K562 (cell line): ENCODE data around the gene CYP2A6. TPM values are rescaled to one million over a fixed set of nuclear protein-coding genes. Genes with fewer than 3 reads are reported as not detected.

Source experiments
- ATAC-seq: fragments of 200-7000 bp; cut with Tn5 transposase; 3 replicates; pipeline ENCODE4 v1.9.1; 2020; ENCODE audit warnings: moderate library complexity
- BruUV-seq: library from RNA; stranded (reverse); fragments of 400-500 nt; replicated peaks from 2 replicates; lab custom pipeline; 2021; lab: Mats Ljungman, UMichigan
- CTCF ChIA-PET: fragments of 300-600 bp; formaldehyde crosslinking; extraction: SDS; loops from one replicate; lab custom pipeline; 2021; ENCODE audit warnings: low intra/inter-chr PET ratio; lab: Yijun Ruan, JAX
- POLR2A ChIA-PET: fragments of 300-600, 350-650 bp; sonication (Branson Sonifier 250); formaldehyde crosslinking; extraction: SDS; loops from one replicate; lab custom pipeline; 2021; ENCODE audit warnings: antibody characterized with exemption, inconsistent platforms; lab: Yijun Ruan, JAX
- DNase-seq, 4 experiments: peaks; one replicate each; pipeline versions ENCODE4 v3.0.0 to v3.0.0-alpha.2; 2011 to 2018; ENCODE audit warnings: low spot score in 3 of 4, mixed read lengths in 3 of 4; ENCODE audit errors: extremely low read depth in 1 of 4
- FAIRE-seq: peaks from 2 replicates; lab custom pipeline; 2011; peaks lifted over from hg19 to GRCh38; lab: Jason Lieb, UNC
- H2AFZ ChIP-seq: 2 replicates; pipeline ENCODE4 v1.6.0; 2011; ENCODE audit warnings: low read depth, low read length, control low read depth, inconsistent platforms
- H3K27ac ChIP-seq: fragments of 200-600 bp; 3 replicates; pipeline ENCODE4 v1.8.0; 2011; ENCODE audit warnings: low read depth, mild to moderate bottlenecking, control low read depth, inconsistent platforms, low read length, moderate library complexity, mixed read lengths; ENCODE audit errors: extremely low read depth
- H3K27me3 ChIP-seq, 2 experiments: fragments of 300-600 bp in 1 of 2; 2 replicates in 1 of 2; 3 replicates in 1 of 2; pipeline versions ENCODE4 v1.6.0 to v1.8.0; 2011; ENCODE audit warnings: inconsistent platforms in 2 of 2, low read length in 2 of 2, mild to moderate bottlenecking in 1 of 2, mixed read lengths in 1 of 2, moderate library complexity in 1 of 2; ENCODE audit not compliant: control insufficient read depth in 2 of 2, insufficient read depth in 2 of 2
- H3K36me3 ChIP-seq: fragments of 300-600 bp; 3 replicates; pipeline ENCODE4 v1.8.0; 2011; ENCODE audit warnings: mild to moderate bottlenecking, low read length, inconsistent platforms; ENCODE audit not compliant: control insufficient read depth, insufficient read depth
- H3K4me1 ChIP-seq, 2 experiments: fragments of 200-600 bp in 1 of 2; replicated peaks in 1 of 2; 2 replicates in 1 of 2; 3 replicates in 1 of 2; pipeline versions ENCODE4 v1.5.1 to v1.8.0; 2011; ENCODE audit warnings: inconsistent platforms in 2 of 2, low read length in 2 of 2, mild to moderate bottlenecking in 1 of 2, mixed read lengths in 1 of 2, moderate library complexity in 1 of 2; ENCODE audit not compliant: control insufficient read depth in 2 of 2, insufficient read depth in 2 of 2
- H3K4me2 ChIP-seq: 2 replicates; pipeline ENCODE4 v1.6.1; 2011; ENCODE audit warnings: low read length, control low read depth, inconsistent platforms, mixed read lengths; ENCODE audit not compliant: insufficient read depth
- H3K4me3 ChIP-seq: fragments of 200-600 bp; sonication (generic), shearing (Covaris generic); 2 replicates; pipeline ENCODE4 v1.5.1; 2016; ENCODE audit warnings: control low read depth, inconsistent platforms
- H3K79me2 ChIP-seq: fragments of 200-600 bp; 3 replicates; pipeline ENCODE4 v1.8.0; 2011; ENCODE audit warnings: low read length, inconsistent platforms; ENCODE audit not compliant: control insufficient read depth, insufficient read depth
- H3K9ac ChIP-seq, 2 experiments: 2 replicates each; pipeline versions ENCODE4 v1.6.0 to v1.6.1; 2011; ENCODE audit warnings: low read depth in 2 of 2, low read length in 2 of 2, control low read depth in 1 of 2, inconsistent platforms in 1 of 2, mild to moderate bottlenecking in 1 of 2, mixed read lengths in 1 of 2; ENCODE audit not compliant: insufficient read depth in 1 of 2
- H3K9me1 ChIP-seq: one replicate; pipeline ENCODE4 v1.6.0; 2011; ENCODE audit warnings: inconsistent platforms, mild to moderate bottlenecking, low read length, moderate library complexity; ENCODE audit not compliant: control insufficient read depth, insufficient read depth
- H3K9me3 ChIP-seq: replicated peaks from 2 replicates; pipeline ENCODE4 v1.5.1; 2011; ENCODE audit warnings: low read depth, low read length, inconsistent platforms; ENCODE audit not compliant: control insufficient read depth, insufficient read depth
- H4K20me1 ChIP-seq: replicated peaks from 2 replicates; pipeline ENCODE4 v1.6.1; 2011; ENCODE audit warnings: low read length, inconsistent platforms, mixed read lengths; ENCODE audit not compliant: control insufficient read depth, insufficient read depth
- FOXJ3 ChIP-seq: sonication (generic); formaldehyde crosslinking; IDR thresholded peaks from 2 replicates; pipeline ENCODE4 v1.4.0; 2020; ENCODE audit warnings: mild to moderate bottlenecking, missing genetic modification reagents
- HDAC6 ChIP-seq: IDR thresholded peaks from 2 replicates; pipeline ENCODE4 v1.6.1; 2012; ENCODE audit warnings: low read depth, mild to moderate bottlenecking, control low read depth, inconsistent platforms, low read length, moderate library complexity
- NFIC ChIP-seq: fragments of 450-650 bp; IDR thresholded peaks from 2 replicates; pipeline ENCODE4 v1.6.1; 2017; ENCODE audit warnings: mild to moderate bottlenecking, inconsistent platforms
- POLR2G ChIP-seq: fragments of 200-400 bp; formaldehyde crosslinking; IDR thresholded peaks from 2 replicates; pipeline ENCODE4 v1.6.1; 2017; ENCODE audit warnings: low read depth, mild to moderate bottlenecking, antibody characterized with exemption, low read length, moderate library complexity
- SRF ChIP-seq, 2 experiments: fragments of 250-450, 450-650 bp in 1 of 2; sonication (Bioruptor Pico) in 1 of 2; sonication (generic) in 1 of 2; formaldehyde crosslinking; IDR thresholded peaks; 2 replicates each; pipeline versions ENCODE4 v1.5.0 to v1.5.1; 2020 to 2022; ENCODE audit warnings: mild to moderate bottlenecking in 1 of 2, missing genetic modification reagents in 1 of 2
- SRSF7 ChIP-seq: fragments of 200-400 bp; formaldehyde crosslinking; optimal IDR thresholded peaks from 2 replicates; pipeline ENCODE3; 2017; ENCODE audit warnings: mild to moderate bottlenecking, low read depth, low read length
- ZNF217 ChIP-seq: sonication (generic); formaldehyde crosslinking; IDR thresholded peaks from 2 replicates; pipeline ENCODE4 v1.8.0; 2022; ENCODE audit warnings: mild to moderate bottlenecking, missing genetic modification reagents
- ZNF263 ChIP-seq: sonication (generic); formaldehyde crosslinking; IDR thresholded peaks from 2 replicates; pipeline ENCODE4 v1.8.0; 2022; ENCODE audit warnings: mild to moderate bottlenecking, missing genetic modification reagents, borderline replicate concordance
- ZNF785 ChIP-seq: fragments of 250-450 bp; sonication (Bioruptor Pico); IDR thresholded peaks from 2 replicates; pipeline ENCODE4 v1.4.0; 2020; ENCODE audit warnings: mild to moderate bottlenecking
- ZSCAN32 ChIP-seq: fragments of 450-650 bp; formaldehyde crosslinking; IDR thresholded peaks from 2 replicates; pipeline ENCODE4 v1.4.0; 2020; ENCODE audit warnings: mild to moderate bottlenecking, moderate library complexity
- WGBS: fragments of 100-300 bp; shearing (Covaris generic); methylation state at CpG from one replicate; pipeline ENCODE4 v1.1.6; 2016; ENCODE audit warnings: low coverage, mixed read lengths; ENCODE audit not compliant: insufficient coverage; ENCODE audit errors: missing lambda C conversion rate; 5-methylcytosine and 5-hydroxymethylcytosine counted together
- in situ Hi-C: fragments of 300-500 bp; cut with MboI; formaldehyde crosslinking; loops from 4 replicates; pipeline ENCODE4 v1.15.0; 2018; ENCODE audit warnings: inconsistent platforms, mixed read lengths
- intact Hi-C: fragments of 100-400 bp; cut with micrococcal nuclease; formaldehyde crosslinking; loops from 2 replicates; pipeline ENCODE4 v1.14.2; 2022
- polyA plus RNA-seq, 8 experiments: library from polyadenylated mRNA; depleted of rRNA in 4 of 8; stranded (reverse) in 5 of 8; unstranded in 3 of 8; fragments of >200 nt; fragmentation: Nextera tagmentation in 2 of 8; fragmentation: Illumina TruSeq in 1 of 8; extraction: Ambion mirVana in 2 of 8; extraction: Trizol in 1 of 8; gene quantifications; 2 replicates each; pipeline versions ENCODE4 v1.2.1 to v1.2.3, GENCODE V29; 2011 to 2014; ENCODE audit warnings: inconsistent platforms in 1 of 8, missing spikeins in 1 of 8
- total RNA-seq, 7 experiments: library from RNA; depleted of rRNA in 6 of 7; stranded (reverse); fragments of >200 nt in 6 of 7; fragmentation: Illumina TruSeq in 2 of 7; extraction: Trizol in 2 of 7; gene quantifications; 2 replicates each; pipeline versions ENCODE4 v1.2.1 to v1.2.3, GENCODE V29; 2011 to 2021; ENCODE audit warnings: low replicate concordance in 1 of 7
- TF ChIP-seq, protein P1 (sequence below): sonication (generic); formaldehyde crosslinking; IDR thresholded peaks from 2 replicates; pipeline ENCODE4 v1.8.1; 2023; ENCODE audit warnings: mild to moderate bottlenecking, missing genetic modification reagents
- TF ChIP-seq, protein P2 (sequence below): fragments of 450-650 bp; IDR thresholded peaks from one replicate; pipeline ENCODE4 v1.6.1; 2018; ENCODE audit warnings: mild to moderate bottlenecking, moderate library complexity; ENCODE audit not compliant: partially characterized antibody
- TF ChIP-seq, protein P3 (sequence below): fragments of 450-650 bp; IDR thresholded peaks from 2 replicates; pipeline ENCODE4 v1.6.1; 2016; ENCODE audit warnings: borderline replicate concordance

CYP2A6 gene
- total and polyA plus RNA-seq, 9 of the 15 experiments (the other 6 are each of a cell fraction or from before 2014, with no cell fraction given) = 0.31 TPM; not detected in 8

DNA sequence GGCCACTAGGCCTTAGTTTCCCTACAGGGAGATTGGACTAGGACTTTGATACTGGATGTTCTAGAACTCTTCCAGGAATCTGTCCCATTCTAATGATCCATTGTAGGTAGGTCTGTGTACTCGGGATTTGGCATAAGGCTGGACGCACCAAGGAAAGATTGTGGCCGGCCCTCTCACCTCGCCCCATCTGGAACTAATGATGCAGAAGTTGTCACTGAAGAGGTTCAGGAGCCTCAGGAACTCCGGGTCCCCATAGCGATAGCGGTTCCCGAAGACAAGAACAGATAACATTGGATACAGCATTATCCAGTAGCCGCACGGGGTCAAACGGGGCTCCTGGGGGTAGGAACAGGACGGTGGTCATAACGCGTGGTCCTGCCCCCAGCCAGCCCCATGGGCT is 40.1 kb downstream of the CYP2A6 start (continued):
- TF ChIP-seq, protein P1, sequence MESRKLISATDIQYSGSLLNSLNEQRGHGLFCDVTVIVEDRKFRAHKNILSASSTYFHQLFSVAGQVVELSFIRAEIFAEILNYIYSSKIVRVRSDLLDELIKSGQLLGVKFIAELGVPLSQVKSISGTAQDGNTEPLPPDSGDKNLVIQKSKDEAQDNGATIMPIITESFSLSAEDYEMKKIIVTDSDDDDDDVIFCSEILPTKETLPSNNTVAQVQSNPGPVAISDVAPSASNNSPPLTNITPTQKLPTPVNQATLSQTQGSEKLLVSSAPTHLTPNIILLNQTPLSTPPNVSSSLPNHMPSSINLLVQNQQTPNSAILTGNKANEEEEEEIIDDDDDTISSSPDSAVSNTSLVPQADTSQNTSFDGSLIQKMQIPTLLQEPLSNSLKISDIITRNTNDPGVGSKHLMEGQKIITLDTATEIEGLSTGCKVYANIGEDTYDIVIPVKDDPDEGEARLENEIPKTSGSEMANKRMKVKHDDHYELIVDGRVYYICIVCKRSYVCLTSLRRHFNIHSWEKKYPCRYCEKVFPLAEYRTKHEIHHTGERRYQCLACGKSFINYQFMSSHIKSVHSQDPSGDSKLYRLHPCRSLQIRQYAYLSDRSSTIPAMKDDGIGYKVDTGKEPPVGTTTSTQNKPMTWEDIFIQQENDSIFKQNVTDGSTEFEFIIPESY (CRISPR knock-in tag) = 0 out of 2 replicates have a peak, but pooled peaks have one; percentile 1
- TF ChIP-seq NFIC (no peak), ZNF785 (CRISPR knock-in tag) (no peak), ZNF263 (CRISPR knock-in tag) (0 out of 2 replicates have a peak, but pooled peaks have one; percentile 7)
- TF ChIP-seq, all 486 proteins: peak for 5

DNA sequence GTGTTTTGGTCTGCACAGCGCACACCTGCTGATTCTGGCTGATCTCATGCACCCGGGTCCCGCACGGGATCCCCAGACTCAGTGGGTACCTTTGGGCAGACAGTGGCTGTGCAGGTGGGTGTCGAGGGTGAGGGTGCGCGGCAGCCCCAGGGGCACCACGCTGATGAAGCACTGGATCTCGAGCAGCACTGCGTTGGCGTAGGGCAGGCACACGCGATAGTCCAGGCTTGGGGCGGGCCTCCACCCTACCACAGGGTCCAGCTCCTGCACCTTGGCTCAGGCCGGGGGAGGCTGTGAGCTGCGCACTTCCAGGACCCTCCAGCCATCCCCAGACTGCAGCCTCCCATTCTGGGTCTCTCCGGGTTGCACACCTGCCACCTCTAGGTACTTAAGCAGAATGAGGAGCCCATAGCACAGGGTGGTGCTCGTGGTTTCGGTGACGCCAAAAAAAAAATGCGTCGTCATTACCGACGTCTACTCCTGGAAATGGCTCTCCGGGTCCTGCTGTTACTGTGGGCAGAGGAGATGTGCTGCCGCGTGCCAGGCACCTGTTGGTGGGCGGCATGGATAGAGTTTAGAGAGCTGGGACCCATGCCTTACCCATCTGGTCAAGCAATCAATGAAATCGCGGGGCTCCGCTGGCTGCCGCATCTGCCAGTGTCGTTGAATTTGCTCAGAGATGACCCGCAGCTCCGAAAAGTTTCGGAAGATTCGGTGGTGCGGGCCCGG is 40.7 kb downstream of the CYP2A6 start:
- in situ Hi-C loops (loop anchor here (5.0 kb wide), 1 partner anchor 323 kb away; no protein-coding TSS in a partner anchor), intact Hi-C loops (loop anchor here (5.0 kb wide), 1 partner anchor 147 kb away; no protein-coding TSS in a partner anchor)
- Histone ChIP-seq H4K20me1 (peaks cover 26% of the 10 kb centered on the region), H3K36me3 (peaks cover 52% of the 10 kb centered on the region), H3K4me2 (peak overlapping the region; percentile 74), H3K27ac (peak overlapping the region; percentile 79; the same call in 2 of the 3 replicates), H3K9ac (peak overlapping the region in 1 of 2 experiments; percentile 26; a peak in 2 of 4 replicates), H3K4me3 (no peak overlapping the region), H2AFZ (no peak overlapping the region), H3K4me1 (peaks cover 19 to 68% of the 10 kb centered on the region in 2 experiments; a peak in 4 of 5 replicates), H3K9me1 (peaks cover 12% of the 10 kb centered on the region), H3K27me3 (no peaks in the 10 kb centered on the region), H3K79me2 (peaks cover 36% of the 10 kb centered on the region), H3K9me3 (no peaks in the 10 kb centered on the region)
- CTCF ChIA-PET = no interaction called here
- ATAC-seq (no peak), FAIRE-seq (no peak), DNase-seq (no peak)
- WGBS = 87% methylated on average over 37 of the region's 39 CpGs
- POLR2A ChIA-PET = interaction anchor here (0.6 to 0.9 kb wide), 3 partner anchors 31 to 1612 kb away, joined by 3 read pairs; no protein-coding TSS in a partner anchor
- no TSS peak for BruUV-seq
- TF ChIP-seq ZSCAN32 (CRISPR knock-in tag) (no peak), HDAC6 (no peak), FOXJ3 (CRISPR knock-in tag) (no peak), SRF (CRISPR knock-in tag; IDR thresholded peaks at IDR 0.05) (no peak), ZNF217 (CRISPR knock-in tag) (no peak), SRSF7 (no peak), POLR2G (peak; percentile 83)
- TF ChIP-seq, protein P2, sequence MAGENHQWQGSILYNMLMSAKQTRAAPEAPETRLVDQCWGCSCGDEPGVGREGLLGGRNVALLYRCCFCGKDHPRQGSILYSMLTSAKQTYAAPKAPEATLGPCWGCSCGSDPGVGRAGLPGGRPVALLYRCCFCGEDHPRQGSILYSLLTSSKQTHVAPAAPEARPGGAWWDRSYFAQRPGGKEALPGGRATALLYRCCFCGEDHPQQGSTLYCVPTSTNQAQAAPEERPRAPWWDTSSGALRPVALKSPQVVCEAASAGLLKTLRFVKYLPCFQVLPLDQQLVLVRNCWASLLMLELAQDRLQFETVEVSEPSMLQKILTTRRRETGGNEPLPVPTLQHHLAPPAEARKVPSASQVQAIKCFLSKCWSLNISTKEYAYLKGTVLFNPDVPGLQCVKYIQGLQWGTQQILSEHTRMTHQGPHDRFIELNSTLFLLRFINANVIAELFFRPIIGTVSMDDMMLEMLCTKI = no peak
- TF ChIP-seq, protein P3, sequence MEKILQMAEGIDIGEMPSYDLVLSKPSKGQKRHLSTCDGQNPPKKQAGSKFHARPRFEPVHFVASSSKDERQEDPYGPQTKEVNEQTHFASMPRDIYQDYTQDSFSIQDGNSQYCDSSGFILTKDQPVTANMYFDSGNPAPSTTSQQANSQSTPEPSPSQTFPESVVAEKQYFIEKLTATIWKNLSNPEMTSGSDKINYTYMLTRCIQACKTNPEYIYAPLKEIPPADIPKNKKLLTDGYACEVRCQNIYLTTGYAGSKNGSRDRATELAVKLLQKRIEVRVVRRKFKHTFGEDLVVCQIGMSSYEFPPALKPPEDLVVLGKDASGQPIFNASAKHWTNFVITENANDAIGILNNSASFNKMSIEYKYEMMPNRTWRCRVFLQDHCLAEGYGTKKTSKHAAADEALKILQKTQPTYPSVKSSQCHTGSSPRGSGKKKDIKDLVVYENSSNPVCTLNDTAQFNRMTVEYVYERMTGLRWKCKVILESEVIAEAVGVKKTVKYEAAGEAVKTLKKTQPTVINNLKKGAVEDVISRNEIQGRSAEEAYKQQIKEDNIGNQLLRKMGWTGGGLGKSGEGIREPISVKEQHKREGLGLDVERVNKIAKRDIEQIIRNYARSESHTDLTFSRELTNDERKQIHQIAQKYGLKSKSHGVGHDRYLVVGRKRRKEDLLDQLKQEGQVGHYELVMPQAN = no peak
